22Rv1 (cell line): ENCODE results near the gene CXCR5.

Experiments used
- H3K27ac ChIP-seq: fragments of 450-650 bp; 2 replicates; pipeline ENCODE4 v1.5.1; 2017
- ZFX ChIP-seq: fragments of 450-650 bp; IDR thresholded peaks from 2 replicates; pipeline ENCODE4 v1.6.1; 2017; ENCODE audit warnings: antibody characterized with exemption, borderline replicate concordance
- TF ChIP-seq, protein P1 (sequence below): fragments of 450-650 bp; IDR thresholded peaks from 2 replicates; pipeline ENCODE4 v1.5.1; 2017; ENCODE audit warnings: mild to moderate bottlenecking

CXCR5 gene

DNA sequence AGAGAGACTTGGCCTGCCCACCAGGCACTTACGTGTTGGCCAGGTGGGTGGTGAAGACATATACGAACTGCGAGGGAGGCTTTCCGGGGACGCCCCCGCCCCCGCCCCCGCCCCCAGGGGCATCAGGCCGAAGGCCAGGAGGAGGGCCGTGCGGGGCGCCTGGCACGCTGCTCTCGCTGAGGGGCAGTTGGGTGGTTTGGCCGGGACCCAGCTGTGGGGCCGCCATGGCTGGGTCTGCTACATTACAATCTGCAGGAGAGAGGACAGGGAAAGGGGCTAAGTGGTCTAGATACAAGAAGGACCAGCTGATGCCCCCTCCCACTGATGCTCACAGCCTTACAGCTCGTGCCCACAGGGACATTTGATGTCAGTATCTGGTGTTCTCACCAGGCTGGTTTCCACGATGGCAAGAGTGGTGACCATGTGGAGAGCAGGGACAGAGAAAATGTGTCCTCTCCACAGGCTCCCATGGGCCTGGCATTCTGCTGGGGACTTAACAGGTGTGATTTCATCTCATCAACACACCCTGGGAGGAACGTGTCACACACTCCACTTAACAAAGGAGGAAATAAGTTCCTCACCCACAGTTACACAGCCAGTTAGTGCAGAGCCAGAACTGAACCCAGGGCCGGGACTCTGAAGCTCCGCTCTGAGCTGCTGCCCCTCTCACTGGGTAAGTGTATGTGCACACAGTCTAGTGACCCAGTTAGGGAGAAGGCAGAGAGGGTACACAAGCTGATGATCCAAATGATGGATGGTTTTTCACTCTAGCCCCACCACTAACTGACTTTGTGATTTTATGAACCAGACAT is 19.7 kb downstream of the CXCR5 start:
- H3K27ac ChIP-seq = no peak overlapping the region
- TF ChIP-seq ZFX = no peak
- TF ChIP-seq, protein P1, sequence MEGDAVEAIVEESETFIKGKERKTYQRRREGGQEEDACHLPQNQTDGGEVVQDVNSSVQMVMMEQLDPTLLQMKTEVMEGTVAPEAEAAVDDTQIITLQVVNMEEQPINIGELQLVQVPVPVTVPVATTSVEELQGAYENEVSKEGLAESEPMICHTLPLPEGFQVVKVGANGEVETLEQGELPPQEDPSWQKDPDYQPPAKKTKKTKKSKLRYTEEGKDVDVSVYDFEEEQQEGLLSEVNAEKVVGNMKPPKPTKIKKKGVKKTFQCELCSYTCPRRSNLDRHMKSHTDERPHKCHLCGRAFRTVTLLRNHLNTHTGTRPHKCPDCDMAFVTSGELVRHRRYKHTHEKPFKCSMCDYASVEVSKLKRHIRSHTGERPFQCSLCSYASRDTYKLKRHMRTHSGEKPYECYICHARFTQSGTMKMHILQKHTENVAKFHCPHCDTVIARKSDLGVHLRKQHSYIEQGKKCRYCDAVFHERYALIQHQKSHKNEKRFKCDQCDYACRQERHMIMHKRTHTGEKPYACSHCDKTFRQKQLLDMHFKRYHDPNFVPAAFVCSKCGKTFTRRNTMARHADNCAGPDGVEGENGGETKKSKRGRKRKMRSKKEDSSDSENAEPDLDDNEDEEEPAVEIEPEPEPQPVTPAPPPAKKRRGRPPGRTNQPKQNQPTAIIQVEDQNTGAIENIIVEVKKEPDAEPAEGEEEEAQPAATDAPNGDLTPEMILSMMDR = no peak

DNA sequence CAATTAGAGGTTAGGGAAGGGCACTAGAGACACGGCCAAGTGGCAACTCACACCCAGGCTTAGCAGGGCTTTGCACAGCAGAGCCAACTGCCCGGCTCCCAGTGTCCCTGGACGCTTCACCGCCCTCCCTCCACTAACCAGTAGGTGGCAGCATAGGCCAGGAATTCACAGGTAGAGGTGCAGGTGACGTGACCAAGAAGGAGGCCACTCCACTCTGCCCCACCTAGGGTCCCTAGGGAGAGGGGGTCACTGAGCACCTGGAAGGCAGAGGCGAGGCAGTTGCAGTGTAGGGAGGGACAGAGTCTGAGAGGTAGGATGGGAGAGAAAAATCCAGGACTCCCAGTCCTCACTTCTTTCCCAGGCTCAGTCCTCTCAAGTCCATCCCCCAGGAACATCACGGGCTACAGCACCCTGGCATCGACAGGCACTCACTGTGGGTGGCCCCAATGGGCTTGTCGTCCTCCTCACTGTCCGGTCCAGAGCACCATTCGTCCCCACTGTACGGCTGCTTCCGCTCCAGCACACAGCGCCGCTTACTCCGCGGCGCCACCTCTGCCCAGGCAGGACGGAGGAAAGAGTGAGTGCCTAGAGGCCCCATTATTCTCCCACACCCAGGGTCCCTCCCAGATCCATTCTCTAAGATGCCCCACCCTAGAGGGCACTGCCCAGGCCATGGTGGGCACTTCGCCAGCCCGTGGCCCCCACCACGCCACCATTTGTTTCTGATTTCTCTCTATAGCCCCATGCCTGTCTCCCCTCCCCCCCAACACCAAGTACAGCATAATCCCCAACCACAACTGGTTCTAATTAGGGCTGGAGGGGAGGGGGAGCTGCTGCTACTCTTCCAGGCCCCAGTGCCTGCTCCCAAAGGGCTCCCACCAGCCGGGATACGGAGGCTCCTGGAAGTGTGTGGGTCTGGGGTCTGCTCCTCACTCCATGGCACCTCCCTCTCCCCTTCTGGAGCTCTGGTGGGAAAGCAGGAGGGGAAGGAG is 23.7 kb downstream of the CXCR5 start:
- peak overlapping the region; percentile 98 for H3K27ac ChIP-seq
- TF ChIP-seq ZFX = no peak
- TF ChIP-seq, protein P1 = peak; percentile 80

DNA sequence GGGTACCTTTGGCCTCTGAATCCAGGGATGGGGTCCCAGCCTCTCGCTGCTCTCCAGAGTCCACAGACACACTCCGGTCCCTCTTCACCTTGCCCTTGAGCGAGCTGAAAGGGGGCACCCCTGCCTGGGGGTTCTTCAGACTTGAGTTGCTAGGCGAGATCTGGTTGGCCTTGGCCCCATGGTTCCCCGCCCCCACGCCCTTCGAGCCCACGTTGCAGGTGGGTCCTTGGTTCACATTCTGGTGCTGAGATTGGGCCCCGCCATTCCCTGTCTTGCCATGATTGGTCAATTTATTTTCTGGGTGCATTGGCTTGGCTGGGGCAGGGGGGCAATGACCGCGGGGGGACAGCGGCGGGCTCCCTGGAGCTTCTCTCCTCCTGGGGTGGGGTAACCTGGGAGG is 24.6 kb downstream of the CXCR5 start:
- H3K27ac ChIP-seq = peak overlapping the region; percentile 98
- TF ChIP-seq ZFX = no peak
- TF ChIP-seq, protein P1 = no peak

DNA sequence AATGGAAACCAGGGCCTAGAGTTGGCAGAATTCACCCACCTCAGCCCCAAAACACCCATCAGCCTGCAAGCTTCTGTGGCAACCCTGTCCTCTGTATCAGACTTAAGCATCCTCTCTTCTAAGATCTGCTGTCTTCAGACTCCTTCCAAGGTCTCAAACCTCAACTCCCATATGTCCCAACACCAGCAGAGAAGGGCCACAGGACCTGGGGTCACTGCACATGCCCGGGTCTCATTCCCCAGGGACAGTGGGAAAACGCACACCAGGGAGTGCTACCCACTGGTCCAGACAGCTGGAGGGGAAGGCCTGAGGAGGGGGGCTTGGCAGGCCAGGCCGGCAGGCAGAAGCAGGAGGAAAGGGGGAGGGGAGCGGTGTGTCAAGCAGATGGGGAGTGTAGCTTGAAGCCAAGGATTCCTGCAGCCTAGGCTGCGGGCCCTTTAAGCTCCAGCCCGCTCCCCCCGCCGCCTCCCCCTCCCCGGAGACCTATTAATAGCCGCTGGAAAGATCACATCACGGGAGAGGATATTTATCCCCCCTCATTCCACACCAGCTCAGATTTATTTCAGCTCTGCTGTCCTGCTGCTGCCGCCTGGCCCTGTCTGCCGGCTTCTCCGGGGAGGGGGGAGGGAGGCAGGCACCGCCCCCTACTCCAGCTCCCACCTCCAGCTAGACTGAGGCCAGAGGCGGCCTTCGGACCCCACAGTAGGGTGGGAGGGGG is 25.4 kb downstream of the CXCR5 start:
- H3K27ac ChIP-seq = peak overlapping the region; percentile 98
- no peak for TF ChIP-seq ZFX
- TF ChIP-seq, protein P1 = no peak

DNA sequence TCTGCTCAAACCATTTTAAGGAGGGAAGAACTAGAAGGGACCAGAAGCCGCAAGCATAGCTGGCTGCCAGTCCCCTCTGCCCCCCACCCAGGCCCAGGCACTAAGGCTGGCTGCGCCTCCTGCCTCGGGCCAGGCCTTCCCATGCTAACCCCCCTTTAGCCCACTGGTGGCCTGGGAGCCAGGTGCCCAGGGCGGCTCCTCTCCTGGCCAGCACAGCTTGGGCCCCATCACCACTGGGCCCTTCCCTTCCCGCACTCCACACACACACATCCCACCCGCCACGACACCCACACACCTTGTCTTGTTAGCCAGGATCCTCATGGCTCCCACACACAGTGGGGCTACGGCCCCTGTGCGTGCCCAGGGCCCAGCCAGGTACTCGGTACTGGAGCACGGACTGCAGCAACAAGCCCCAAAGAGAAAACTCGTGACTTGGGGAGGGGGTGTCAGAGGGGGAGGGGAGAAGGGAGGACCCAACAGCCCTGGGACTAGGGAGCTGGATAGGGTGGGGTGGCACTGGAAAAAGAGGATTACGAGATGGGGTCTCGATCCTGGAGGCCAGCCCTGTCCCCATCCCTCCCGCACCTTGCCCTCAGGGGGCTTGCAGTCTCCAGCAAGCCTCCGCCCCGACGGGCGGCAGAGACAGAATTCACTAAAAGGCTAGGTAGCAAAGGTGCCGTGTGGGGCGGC is 26.1 kb downstream of the CXCR5 start:
- H3K27ac ChIP-seq = peak overlapping the region; percentile 98
- no peak for TF ChIP-seq ZFX
- TF ChIP-seq, protein P1 = no peak

DNA sequence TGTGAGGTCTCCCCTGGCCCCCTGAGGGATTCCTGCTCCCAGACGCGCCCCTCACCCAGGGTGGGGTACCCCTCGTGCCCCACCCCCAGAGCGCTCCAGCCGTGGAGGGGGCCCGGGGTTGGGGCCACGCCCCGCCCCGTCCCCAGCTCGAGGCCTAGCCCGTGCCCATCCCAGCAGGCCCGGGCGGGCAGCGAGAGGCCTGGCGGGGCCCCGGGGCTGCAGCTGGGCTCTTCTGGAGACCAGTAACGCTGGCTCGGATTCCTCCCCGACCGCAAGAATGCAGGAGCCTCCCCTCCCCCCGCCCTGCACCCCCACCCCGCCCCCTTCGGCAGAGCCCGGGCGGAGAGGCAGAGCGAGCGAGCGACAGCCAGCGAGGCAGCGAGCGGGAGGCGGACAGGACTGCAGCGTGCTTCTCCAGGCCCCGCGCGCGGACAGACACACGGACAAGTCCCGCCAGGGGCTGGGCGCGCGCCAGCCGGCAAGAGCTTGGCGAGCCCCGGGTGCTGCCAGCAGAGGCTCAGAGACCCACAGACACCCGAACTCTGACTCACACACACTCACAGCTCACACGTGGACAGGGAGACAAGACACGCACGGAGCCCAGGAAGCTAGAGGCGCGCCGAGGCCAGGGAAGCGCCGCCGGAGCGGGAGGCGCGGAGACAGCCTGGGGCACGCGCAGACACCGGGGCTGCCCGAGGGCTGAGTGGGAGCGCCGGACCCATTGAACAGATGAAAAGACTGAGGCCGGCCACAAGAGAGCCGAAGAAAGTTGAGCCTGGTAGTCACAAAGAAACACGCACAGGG is 26.8 kb downstream of the CXCR5 start:
- H3K27ac ChIP-seq = peak overlapping the region; percentile 98
- TF ChIP-seq ZFX = no peak
- TF ChIP-seq, protein P1 = no peak
